Fibroblast of peridontal ligament (primary cell): Measurements from ENCODE around the gene PCDHA6.
"Not testable (repeated sequence)": the region's sequence is repeated elsewhere in the genome, so short reads cannot be mapped to it uniquely, and the experiment has no call there.

ENCODE experiments used
- DNase-seq: peaks from one replicate; pipeline ENCODE4 v3.0.0-alpha.2; 2010; ENCODE audit errors: extremely low read depth

PCDHA6 gene

GRCh38 chr5:140827704-140828361 lies at the start of gene PCDHA6:
Gene PCDHA6 (plus strand): TSS chr5:140827960. CDS start chr5:140828092, 132 bp downstream.
- peak; percentile 7 for DNase-seq

- DNase-seq = no peak
Measured at GRCh38 chr5:140780512-140780911, 47.2 kb upstream of the PCDHA6 start.

- peak; percentile 0 for DNase-seq
Measured at GRCh38 chr5:140785905-140786686, 41.7 kb upstream of the PCDHA6 start, which contains the start of gene PCDHA1. Gene PCDHA1 (plus strand): TSS chr5:140786140.

- not testable (repeated sequence) for DNase-seq
Measured at GRCh38 chr5:140787422-140787821, 40.3 kb upstream of the PCDHA6 start.

GRCh38 chr5:140787849-140788504 lies 39.8 kb upstream of the PCDHA6 start:
- not testable (repeated sequence) for DNase-seq

GRCh38 chr5:140791089-140791488 lies 36.7 kb upstream of the PCDHA6 start:
- no peak for DNase-seq

GRCh38 chr5:140794595-140795258 lies 33.0 kb upstream of the PCDHA6 start, which contains the start of gene PCDHA2:
Gene PCDHA2 (plus strand): TSS chr5:140794852.
- DNase-seq = peak; percentile 20

- DNase-seq = peak; percentile 1
Measured at GRCh38 chr5:140795259-140795641, 32.5 kb upstream of the PCDHA6 start.

GRCh38 chr5:140796072-140796717 lies 31.6 kb upstream of the PCDHA6 start:
- DNase-seq = not testable (repeated sequence)

- DNase-seq = no peak
Measured at GRCh38 chr5:140796718-140797095, 31.1 kb upstream of the PCDHA6 start.

- DNase-seq = peak; percentile 37
Measured at GRCh38 chr5:140800816-140801493, 26.8 kb upstream of the PCDHA6 start, which contains the start of gene PCDHA3. Gene PCDHA3 (plus strand): TSS chr5:140801057.

GRCh38 chr5:140801494-140801841 lies 26.3 kb upstream of the PCDHA6 start:
- no peak for DNase-seq

GRCh38 chr5:140802381-140802780 lies 25.4 kb upstream of the PCDHA6 start:
- not testable (repeated sequence) for DNase-seq

- DNase-seq = no peak
Measured at GRCh38 chr5:140802781-140803271, 24.9 kb upstream of the PCDHA6 start.

- DNase-seq = peak; percentile 18
Measured at GRCh38 chr5:140806834-140807775, 20.7 kb upstream of the PCDHA6 start, which contains the start of gene PCDHA4. Gene PCDHA4 (plus strand): TSS chr5:140807068.

GRCh38 chr5:140808241-140808888 lies 19.4 kb upstream of the PCDHA6 start:
- not testable (repeated sequence) for DNase-seq

- DNase-seq = no peak
Measured at GRCh38 chr5:140808889-140809291, 18.9 kb upstream of the PCDHA6 start.

- no peak for DNase-seq
Measured at GRCh38 chr5:140821375-140822280, 6.1 kb upstream of the PCDHA6 start, which contains the start of gene PCDHA5. Gene PCDHA5 (plus strand): TSS chr5:140821613.
